Effector memory CD4-positive, alpha-beta T cell (primary cell): ENCODE measurements around the gene WRAP73.

Experiments
- DNase-seq, 3 donors: peaks; one replicate each; pipeline ENCODE4 v3.0.0-alpha.2; 2020
- H3K27ac ChIP-seq: 2 replicates; pipeline ENCODE4 v1.7.0; 2013; ENCODE audit warnings: mild to moderate bottlenecking, low read length, moderate library complexity; ENCODE audit not compliant: insufficient read depth, poor library complexity, severe bottlenecking
- H3K27me3 ChIP-seq: replicated peaks from 2 replicates; pipeline ENCODE4 v1.7.0; 2013; ENCODE audit warnings: mild to moderate bottlenecking, low read length; ENCODE audit not compliant: insufficient read depth, control insufficient read depth, poor library complexity, severe bottlenecking
- H3K36me3 ChIP-seq: 2 replicates; pipeline ENCODE4 v1.7.0; 2013; ENCODE audit warnings: mild to moderate bottlenecking, low read length, moderate library complexity; ENCODE audit not compliant: control insufficient read depth, insufficient read depth
- H3K4me1 ChIP-seq: 2 replicates; pipeline ENCODE4 v1.7.0; 2013; ENCODE audit warnings: low read length, mild to moderate bottlenecking; ENCODE audit not compliant: control insufficient read depth, insufficient read depth, poor library complexity, severe bottlenecking
- H3K4me3 ChIP-seq: 2 replicates; pipeline ENCODE4 v1.7.0; 2013; ENCODE audit warnings: low read length, low read depth, mild to moderate bottlenecking; ENCODE audit not compliant: insufficient read depth, poor library complexity, severe bottlenecking
- H3K9me3 ChIP-seq: 2 replicates; pipeline ENCODE4 v1.7.0; 2013; ENCODE audit warnings: mild to moderate bottlenecking, low read length, moderate library complexity; ENCODE audit not compliant: control insufficient read depth

WRAP73 gene

GRCh38 chr1:3639397-3639911 lies 10.4 kb downstream of the WRAP73 start:
- H3K4me3 ChIP-seq = no peak overlapping the region
- DNase-seq = no peak
- no peaks in the 10 kb centered on the region for H3K4me1 ChIP-seq
- no peaks in the 10 kb centered on the region for H3K9me3 ChIP-seq
- no peaks in the 10 kb centered on the region for H3K27me3 ChIP-seq
- H3K27ac ChIP-seq = no peak overlapping the region
- H3K36me3 ChIP-seq = peaks cover 43% of the 10 kb centered on the region

DNA sequence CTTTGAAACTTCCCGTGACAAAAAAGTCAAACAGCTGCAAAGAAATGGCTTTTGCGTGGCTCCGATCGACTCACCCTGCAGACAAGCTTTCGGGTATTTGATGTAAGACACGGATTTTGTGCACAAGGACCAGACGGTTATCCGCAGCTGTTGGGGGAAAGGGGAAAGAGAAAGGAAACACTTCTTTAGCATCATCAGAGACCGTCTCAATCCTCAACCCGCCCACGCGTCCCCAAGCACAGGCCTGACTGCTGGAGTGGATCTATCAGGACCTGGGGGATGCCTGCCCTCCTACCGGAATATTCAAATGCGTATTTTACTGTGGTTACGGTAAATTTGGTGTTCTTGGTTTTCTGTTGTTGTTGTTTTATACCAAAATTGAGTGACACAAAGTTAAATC lies 11.2 kb downstream of the WRAP73 start:
- Histone ChIP-seq H3K4me1 (no peaks in the 10 kb centered on the region), H3K4me3 (no peak overlapping the region), H3K27me3 (no peaks in the 10 kb centered on the region), H3K9me3 (no peaks in the 10 kb centered on the region), H3K36me3 (peaks cover 49% of the 10 kb centered on the region), H3K27ac (no peak overlapping the region)
- no peak for DNase-seq

GRCh38 chr1:3638027-3638426 lies 11.9 kb downstream of the WRAP73 start:
- no peak for DNase-seq
- no peaks in the 10 kb centered on the region for H3K27me3 ChIP-seq
- no peaks in the 10 kb centered on the region for H3K9me3 ChIP-seq
- no peak overlapping the region for H3K27ac ChIP-seq
- no peak overlapping the region for H3K4me3 ChIP-seq
- peaks cover 54% of the 10 kb centered on the region for H3K36me3 ChIP-seq
- H3K4me1 ChIP-seq = no peaks in the 10 kb centered on the region

GRCh38 chr1:3636531-3636930 lies 13.4 kb downstream of the WRAP73 start:
- H3K36me3 ChIP-seq = peaks cover 61% of the 10 kb centered on the region
- H3K27ac ChIP-seq = no peak overlapping the region
- no peak overlapping the region for H3K4me3 ChIP-seq
- H3K9me3 ChIP-seq = no peaks in the 10 kb centered on the region
- no peaks in the 10 kb centered on the region for H3K27me3 ChIP-seq
- no peaks in the 10 kb centered on the region for H3K4me1 ChIP-seq
- no peak for DNase-seq

GRCh38 chr1:3636080-3636479 lies 13.8 kb downstream of the WRAP73 start:
- Histone ChIP-seq H3K4me3 (no peak overlapping the region), H3K9me3 (no peaks in the 10 kb centered on the region), H3K36me3 (peaks cover 61% of the 10 kb centered on the region), H3K27ac (no peak overlapping the region), H3K27me3 (no peaks in the 10 kb centered on the region), H3K4me1 (no peaks in the 10 kb centered on the region)
- DNase-seq = no peak

- H3K27ac ChIP-seq = no peak overlapping the region
- no peaks in the 10 kb centered on the region for H3K4me1 ChIP-seq
- H3K27me3 ChIP-seq = no peaks in the 10 kb centered on the region
- no peak overlapping the region for H3K4me3 ChIP-seq
- DNase-seq = no peak
- peaks cover 66% of the 10 kb centered on the region for H3K36me3 ChIP-seq
- H3K9me3 ChIP-seq = no peaks in the 10 kb centered on the region
Measured at GRCh38 chr1:3634059-3634800, 15.7 kb downstream of the WRAP73 start.

- Histone ChIP-seq H3K27ac (no peak overlapping the region), H3K36me3 (peaks cover 72% of the 10 kb centered on the region), H3K4me1 (no peaks in the 10 kb centered on the region), H3K9me3 (no peaks in the 10 kb centered on the region), H3K4me3 (no peak overlapping the region), H3K27me3 (no peaks in the 10 kb centered on the region)
- no peak for DNase-seq
Measured at GRCh38 chr1:3633344-3634058, 16.4 kb downstream of the WRAP73 start.

- no peak overlapping the region for H3K27ac ChIP-seq
- no peak for DNase-seq
- H3K4me1 ChIP-seq = no peaks in the 10 kb centered on the region
- no peak overlapping the region for H3K4me3 ChIP-seq
- H3K36me3 ChIP-seq = peaks cover 72% of the 10 kb centered on the region
- H3K27me3 ChIP-seq = no peaks in the 10 kb centered on the region
- H3K9me3 ChIP-seq = no peaks in the 10 kb centered on the region
Measured at GRCh38 chr1:3632716-3633343, 17.1 kb downstream of the WRAP73 start.

GRCh38 chr1:3632298-3632697 lies 17.6 kb downstream of the WRAP73 start:
- no peak for DNase-seq
- Histone ChIP-seq H3K27ac (no peak overlapping the region), H3K36me3 (peaks cover 72% of the 10 kb centered on the region), H3K9me3 (no peaks in the 10 kb centered on the region), H3K27me3 (no peaks in the 10 kb centered on the region), H3K4me1 (no peaks in the 10 kb centered on the region), H3K4me3 (no peak overlapping the region)
